Tibial artery (tissue), 4 donors: Measurements from ENCODE around the gene CNTRL.

Source experiments
- DNase-seq, 2 donors: peaks; one replicate each; pipeline ENCODE4 v3.0.0-alpha.2; 2019
- H3K27ac ChIP-seq, 2 donors: fragments of 200-600 bp; sonication (generic) in 1 of 2; 1 replicate in 1 of 2; 2 replicates in 1 of 2; pipeline ENCODE4 v1.5.1; 2018 to 2019; ENCODE audit warnings: mild to moderate bottlenecking in 1 of 2
- H3K27me3 ChIP-seq, 2 donors: fragments of 200-600 bp; sonication (generic) in 1 of 2; one replicate each; pipeline versions ENCODE4 v1.5.1 to v1.6.0; 2016 to 2019
- H3K36me3 ChIP-seq, 3 donors: fragments of 200-600 bp; sonication (generic) in 2 of 3; one replicate each; pipeline ENCODE4 v1.5.1; 2016 to 2019; ENCODE audit warnings: mild to moderate bottlenecking in 2 of 3
- H3K4me1 ChIP-seq, 4 donors: fragments of 200-600 bp; sonication (generic) in 2 of 4; 1 replicate in 3 of 4; 2 replicates in 1 of 4; pipeline ENCODE4 v1.5.1; 2016 to 2019
- H3K4me3 ChIP-seq, 2 donors: fragments of 200-600 bp; sonication (generic) in 1 of 2; 1 replicate in 1 of 2; 2 replicates in 1 of 2; pipeline ENCODE4 v1.5.1; 2018 to 2019; ENCODE audit warnings: mild to moderate bottlenecking in 2 of 2
- H3K9me3 ChIP-seq, 3 donors: fragments of 200-600 bp; sonication (generic) in 1 of 3; one replicate each; pipeline ENCODE4 v1.5.1; 2016 to 2019
- CTCF ChIP-seq, 2 experiments: fragments of 200-600 bp in 1 of 2; fragments of 450-650 bp in 1 of 2; IDR thresholded peaks; one replicate each; pipeline ENCODE4 v1.5.1; 2017 to 2019; ENCODE audit warnings: antibody characterized with exemption in 2 of 2, mild to moderate bottlenecking in 1 of 2, moderate library complexity in 1 of 2
- intact Hi-C: fragments of 100-400 bp; cut with DNase I; formaldehyde crosslinking; loops from one replicate; pipeline ENCODE4 v1.15.0; 2023; ENCODE audit warnings: low total_unique reads

Gene CNTRL

GRCh38 chr9:121225240-121225639, 150.5 kb downstream of the CNTRL start:
- Histone ChIP-seq H3K27ac (no peak overlapping the region), H3K9me3 (no peaks in the 10 kb centered on the region), H3K4me1 (peaks cover 0 to 4% (median 0%) of the 10 kb centered on the region in 4 donors), H3K36me3 (no peaks in the 10 kb centered on the region), H3K27me3 (no peaks in the 10 kb centered on the region), H3K4me3 (no peak overlapping the region)
- intact Hi-C loops: loop anchor here (5.0 kb wide), 1 partner anchor 177 kb away; no protein-coding TSS in a partner anchor
- no peak for DNase-seq
- TF ChIP-seq CTCF (IDR thresholded peaks at IDR 0.05): no peak

- Histone ChIP-seq H3K27me3 (no peaks in the 10 kb centered on the region), H3K4me1 (peaks cover 0 to 4% (median 0%) of the 10 kb centered on the region in 4 donors), H3K4me3 (no peak overlapping the region), H3K27ac (no peak overlapping the region), H3K36me3 (peaks cover 0 to 3% (median 0%) of the 10 kb centered on the region in 3 donors), H3K9me3 (no peaks in the 10 kb centered on the region)
- TF ChIP-seq CTCF (IDR thresholded peaks at IDR 0.05): no peak
- intact Hi-C loops: loop anchor here (5.0 kb wide), 1 partner anchor 176 kb away; no protein-coding TSS in a partner anchor
- no peak for DNase-seq
Measured at GRCh38 chr9:121226175-121226574, 151.4 kb downstream of the CNTRL start.
